T-cell (primary cell): ENCODE measurements around the gene HTR3A. TPM values are rescaled to one million over a fixed set of nuclear protein-coding genes. Genes with fewer than 3 reads are reported as not detected.

Source experiments
- ATAC-seq, 4 experiments: fragments of 200-7000 bp in 3 of 4; fragments of 150-1000 bp in 1 of 4; cut with Tn5 transposase; replicated peaks in 1 of 4; 1 replicate in 3 of 4; 2 replicates in 1 of 4; pipeline ENCODE4 v1.10.0; 2021; ENCODE audit warnings: moderate library complexity in 3 of 4, mild to moderate bottlenecking in 2 of 4, moderate number of reproducible peaks in 1 of 4
- CTCF ChIA-PET, 2 donors: fragments of 300-600 bp; sonication (Branson Sonifier 250); formaldehyde crosslinking; loops; one replicate each; lab custom pipeline; 2022; ENCODE audit warnings: antibody characterized with exemption in 2 of 2; lab: Charles Lee
- POLR2A ChIA-PET, 2 donors: fragments of 300-600 bp; sonication (Branson Sonifier 250); formaldehyde crosslinking; loops; one replicate each; lab custom pipeline; 2022; ENCODE audit warnings: antibody characterized with exemption in 2 of 2; lab: Charles Lee
- DNase-seq, 35 experiments: peaks; one replicate each; pipeline versions ENCODE4 v3.0.0 to v3.0.0-alpha.2; 2013 to 2023
- H3K27ac ChIP-seq: one replicate; pipeline ENCODE4 v1.5.1; 2013; ENCODE audit warnings: low read length
- H3K27me3 ChIP-seq, 2 experiments: replicated peaks in 1 of 2; 1 replicate in 1 of 2; 2 replicates in 1 of 2; pipeline versions ENCODE4 v1.6.1 to v1.7.0; 2013; ENCODE audit warnings: low read length in 1 of 2, mixed read lengths in 1 of 2; ENCODE audit not compliant: control insufficient read depth in 2 of 2, insufficient read depth in 2 of 2; ENCODE audit errors: extremely low read depth in 1 of 2
- H3K36me3 ChIP-seq, 2 donors: 1 replicate in 1 of 2; 2 replicates in 1 of 2; pipeline versions ENCODE4 v1.6.1 to v1.7.0; 2013; ENCODE audit warnings: low read length in 1 of 2; ENCODE audit not compliant: control insufficient read depth in 2 of 2, insufficient read depth in 1 of 2; ENCODE audit errors: extremely low read depth in 1 of 2
- H3K4me1 ChIP-seq, 2 experiments: 1 replicate in 1 of 2; 2 replicates in 1 of 2; pipeline versions ENCODE4 v1.6.1 to v1.7.0; 2013; ENCODE audit warnings: low read length in 2 of 2, mixed read lengths in 1 of 2; ENCODE audit not compliant: insufficient read depth in 2 of 2, control insufficient read depth in 1 of 2; ENCODE audit errors: extremely low read depth in 1 of 2
- H3K4me3 ChIP-seq, 2 donors: 1 replicate in 1 of 2; 2 replicates in 1 of 2; pipeline versions ENCODE4 v1.5.1 to v1.7.0; 2013; ENCODE audit warnings: mild to moderate bottlenecking in 2 of 2, low read length in 1 of 2, moderate library complexity in 1 of 2; ENCODE audit not compliant: control insufficient read depth in 1 of 2; ENCODE audit errors: extremely low read depth in 1 of 2
- H3K9me3 ChIP-seq: 2 replicates; pipeline ENCODE4 v1.7.0; 2013
- H3K27ac Mint-ChIP-seq, 2 donors: one replicate each; pipeline ENCODE4 v1.8.0; 2020 to 2021; ENCODE audit warnings: mild to moderate bottlenecking in 2 of 2, mixed read lengths in 2 of 2
- H3K27me3 Mint-ChIP-seq, 2 donors: one replicate each; pipeline ENCODE4 v1.8.0; 2021 to 2022; ENCODE audit warnings: mixed read lengths in 2 of 2
- H3K36me3 Mint-ChIP-seq: one replicate; pipeline ENCODE4 v1.8.0; 2021; ENCODE audit warnings: mixed read lengths
- H3K4me1 Mint-ChIP-seq, 3 donors: one replicate each; pipeline ENCODE4 v1.8.0; 2020 to 2022; ENCODE audit warnings: mixed read lengths in 3 of 3, mild to moderate bottlenecking in 1 of 3
- H3K4me3 Mint-ChIP-seq, 3 donors: one replicate each; pipeline ENCODE4 v1.8.0; 2020 to 2022; ENCODE audit warnings: mild to moderate bottlenecking in 3 of 3, mixed read lengths in 3 of 3, moderate library complexity in 3 of 3
- H3K9me3 Mint-ChIP-seq, 3 donors: one replicate each; pipeline ENCODE4 v1.8.0; 2020 to 2022; ENCODE audit warnings: mixed read lengths in 3 of 3
- WGBS: methylation state at CpG from one replicate; pipeline ENCODE4 v1.1.5; 2013; ENCODE audit warnings: missing lambda C conversion rate; ENCODE audit not compliant: insufficient coverage; 5-methylcytosine and 5-hydroxymethylcytosine counted together
- total RNA-seq, 35 experiments: library from RNA in 6 of 35; stranded (reverse) in 6 of 35; fragments of 120-200 nt in 1 of 35; gene quantifications; one replicate each; pipeline versions ENCODE4 v1.2.1 to v1.2.4 and lab custom pipeline; 2013 to 2026

HTR3A gene
- total RNA-seq, 5 donors from 2014 or later (not counting 1 experiment from before 2014, with no cell fraction given): 0.13 TPM; not detected in 4

GRCh38 chr11:113991718-113992458, 17.0 kb downstream of the HTR3A start:
- Histone ChIP-seq H3K27me3 (peaks cover 0 to 40% of the 10 kb centered on the region in 2 experiments), H3K4me3 (no peak overlapping the region), H3K36me3 (no peaks in the 10 kb centered on the region), H3K9me3 (no peaks in the 10 kb centered on the region), H3K4me1 (no peaks in the 10 kb centered on the region), H3K27ac (no peak overlapping the region)
- ATAC-seq (no peak), DNase-seq (no peak)
- POLR2A ChIA-PET: no interaction called here
- CTCF ChIA-PET: interaction anchor here (0.6 to 6.1 kb wide), 5 partner anchors 28 to 271 kb away, joined by 3 to 86 read pairs (median 3); no protein-coding TSS in a partner anchor
- Mint-ChIP-seq H3K27me3 (peaks cover 33 to 41% of the 10 kb centered on the region in 2 donors), H3K4me1 (peaks cover 2 to 9% (median 3%) of the 10 kb centered on the region in 3 donors), H3K4me3 (no peak overlapping the region), H3K36me3 (no peaks in the 10 kb centered on the region), H3K27ac (no peak overlapping the region), H3K9me3 (no peaks in the 10 kb centered on the region)
- WGBS: 64% methylated on average over 6 of the region's 7 CpGs

DNA sequence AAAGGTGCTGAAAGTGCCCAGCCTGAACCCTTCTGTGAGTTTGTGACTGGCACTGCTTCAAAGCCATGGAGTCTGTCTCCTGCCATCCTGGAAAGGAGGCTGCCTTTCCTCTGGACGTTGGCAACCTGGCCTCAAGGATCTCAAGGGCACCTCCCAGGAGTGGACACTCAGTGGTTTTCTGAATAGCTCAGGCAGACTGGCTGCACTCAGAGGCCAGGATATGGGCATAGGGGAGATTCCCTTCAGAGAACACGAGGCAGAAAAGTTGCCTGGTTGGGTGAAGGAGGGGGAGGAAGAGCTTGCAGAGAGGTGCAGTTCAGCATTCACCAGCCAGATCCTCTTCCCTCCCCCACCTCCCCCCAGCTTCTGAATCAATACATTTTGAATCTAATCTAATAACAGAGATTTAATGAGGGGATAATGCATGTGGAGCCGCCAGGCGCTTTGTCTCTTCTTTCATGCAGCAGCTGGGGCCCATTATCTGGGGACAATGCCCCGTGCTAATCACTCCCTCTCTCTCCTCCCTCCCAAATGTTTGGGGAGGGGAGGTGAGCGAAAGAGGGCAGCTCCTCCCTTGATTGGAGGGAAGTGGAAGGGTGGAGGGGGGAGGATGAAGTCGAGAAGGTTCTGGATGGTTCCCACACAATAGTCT, 17.7 kb downstream of the HTR3A start:
- Histone ChIP-seq H3K36me3 (no peaks in the 10 kb centered on the region), H3K9me3 (no peaks in the 10 kb centered on the region), H3K4me3 (no peak overlapping the region), H3K4me1 (no peaks in the 10 kb centered on the region), H3K27ac (no peak overlapping the region), H3K27me3 (peaks cover 0 to 41% of the 10 kb centered on the region in 2 experiments)
- Mint-ChIP-seq H3K9me3 (no peaks in the 10 kb centered on the region), H3K27ac (no peak overlapping the region), H3K4me1 (peaks cover 2 to 9% (median 3%) of the 10 kb centered on the region in 3 donors), H3K27me3 (peaks cover 33 to 37% of the 10 kb centered on the region in 2 donors), H3K4me3 (no peak overlapping the region), H3K36me3 (no peaks in the 10 kb centered on the region)
- ATAC-seq: no peak
- no peak for DNase-seq
- 21% methylated on average over 2 of the region's 7 CpGs for WGBS
- ChIA-PET CTCF (interaction anchor here (0.5 to 6.1 kb wide), 8 partner anchors 28 to 274 kb away, joined by 3 to 86 read pairs (median 4); no protein-coding TSS in a partner anchor), POLR2A (no interaction called here)

DNA sequence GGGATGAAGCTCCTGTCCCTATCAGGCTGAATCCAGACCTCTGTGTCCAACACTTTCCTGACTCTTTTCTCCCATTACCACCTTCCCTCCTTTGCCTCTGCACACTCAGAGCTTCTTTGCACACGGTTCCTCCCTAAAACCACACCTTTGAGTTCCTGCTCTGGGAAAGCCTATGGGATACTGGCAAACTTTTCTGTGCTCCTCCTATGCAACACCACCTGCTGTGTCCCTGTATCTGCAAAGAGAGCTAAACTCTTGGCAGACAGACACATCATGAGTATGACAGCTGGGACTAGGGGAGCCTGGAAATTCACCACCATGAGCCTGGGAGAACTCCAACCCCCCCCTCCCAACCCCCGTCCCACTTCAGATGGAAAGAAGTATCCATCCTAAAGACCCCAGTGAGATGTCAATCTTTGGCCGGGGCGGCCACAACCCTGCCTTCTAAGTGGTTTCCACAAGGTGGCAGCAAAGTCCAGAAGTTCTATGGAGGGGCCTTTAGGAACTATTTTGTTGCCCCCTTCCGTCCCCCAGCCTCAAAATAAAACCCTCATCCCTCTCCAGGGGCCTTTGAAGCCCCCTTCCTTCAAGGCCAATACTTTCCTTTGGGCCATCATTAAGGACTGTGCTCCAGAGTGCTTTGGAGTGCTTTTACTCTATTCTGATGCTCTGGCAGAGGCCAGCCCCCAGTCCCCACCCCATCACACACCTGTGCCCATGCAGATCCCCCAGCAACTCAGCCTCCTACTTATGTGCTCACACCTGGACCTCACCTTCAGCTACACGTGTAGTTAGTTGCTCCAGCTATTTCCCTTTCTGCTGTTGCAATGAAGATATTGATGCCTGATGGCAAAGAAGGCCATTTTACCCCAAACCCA, 19.4 kb downstream of the HTR3A start:
- H3K27me3 Mint-ChIP-seq: peaks cover 29 to 33% of the 10 kb centered on the region in 2 donors
- H3K4me3 Mint-ChIP-seq: no peak overlapping the region
- no peaks in the 10 kb centered on the region for H3K9me3 Mint-ChIP-seq
- Histone ChIP-seq H3K27me3 (peaks cover 0 to 49% of the 10 kb centered on the region in 2 experiments), H3K4me1 (no peaks in the 10 kb centered on the region), H3K9me3 (no peaks in the 10 kb centered on the region), H3K27ac (no peak overlapping the region), H3K36me3 (no peaks in the 10 kb centered on the region), H3K4me3 (no peak overlapping the region)
- DNase-seq (peak in 28 of 35 experiments; percentile 4 to 62 (median 26)), ATAC-seq (peak in 3 of 4 experiments; percentile 41 to 57 (median 44))
- WGBS: 5% methylated on average over 4 of the region's 6 CpGs
- CTCF ChIA-PET: interaction anchor here (0.7 to 6.1 kb wide), 7 partner anchors 166 to 274 kb away, joined by 3 to 86 read pairs (median 4); no protein-coding TSS in a partner anchor
- POLR2A ChIA-PET: no interaction called here
- no peaks in the 10 kb centered on the region for H3K36me3 Mint-ChIP-seq
- H3K4me1 Mint-ChIP-seq: peaks cover 2 to 9% (median 3%) of the 10 kb centered on the region in 3 donors
- H3K27ac Mint-ChIP-seq: no peak overlapping the region

DNA sequence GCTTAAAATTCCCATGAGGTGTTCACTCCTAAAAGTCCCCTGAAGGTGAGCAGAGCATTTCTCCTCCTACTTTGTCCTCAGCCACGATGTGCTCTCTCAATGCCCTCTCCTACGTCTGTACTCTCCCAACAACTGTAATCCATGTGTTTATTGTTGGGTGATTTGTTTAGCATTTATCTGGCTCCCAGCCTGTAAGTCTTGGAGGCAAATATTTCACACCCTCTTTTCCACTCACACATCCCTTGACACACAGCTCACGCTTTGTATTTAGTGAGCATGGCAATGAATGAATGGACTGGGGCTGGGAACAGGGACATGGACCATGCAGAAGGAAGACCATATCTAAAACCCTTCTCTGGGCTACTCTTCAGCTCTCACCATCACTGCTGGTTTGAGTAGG, 22.6 kb downstream of the HTR3A start:
- H3K4me3 Mint-ChIP-seq: no peak overlapping the region
- ATAC-seq: no peak
- DNase-seq: no peak
- ChIA-PET CTCF (interaction anchor here (0.6 to 6.1 kb wide), 4 partner anchors 29 to 290 kb away, joined by 3 to 63 read pairs (median 4); no protein-coding TSS in a partner anchor), POLR2A (no interaction called here)
- Histone ChIP-seq H3K27ac (no peak overlapping the region), H3K36me3 (no peaks in the 10 kb centered on the region), H3K9me3 (no peaks in the 10 kb centered on the region), H3K4me3 (no peak overlapping the region), H3K27me3 (peaks cover 2 to 40% of the 10 kb centered on the region in 2 experiments), H3K4me1 (no peaks in the 10 kb centered on the region)
- peaks cover 2 to 9% (median 3%) of the 10 kb centered on the region in 3 donors for H3K4me1 Mint-ChIP-seq
- no CpG with 5 or more reads among the region's 3 CpGs for WGBS
- H3K9me3 Mint-ChIP-seq: no peaks in the 10 kb centered on the region
- H3K27ac Mint-ChIP-seq: no peak overlapping the region
- no peaks in the 10 kb centered on the region for H3K36me3 Mint-ChIP-seq
- peaks cover 18 to 19% of the 10 kb centered on the region in 2 donors for H3K27me3 Mint-ChIP-seq

GRCh38 chr11:113998574-113998973, 23.7 kb downstream of the HTR3A start:
- H3K4me3 Mint-ChIP-seq: no peak overlapping the region
- ChIA-PET POLR2A (no interaction called here), CTCF (no interaction called here)
- Histone ChIP-seq H3K27me3 (peaks cover 3 to 33% of the 10 kb centered on the region in 2 experiments), H3K9me3 (no peaks in the 10 kb centered on the region), H3K4me1 (no peaks in the 10 kb centered on the region), H3K36me3 (no peaks in the 10 kb centered on the region), H3K4me3 (no peak overlapping the region), H3K27ac (no peak overlapping the region)
- DNase-seq (no peak), ATAC-seq (no peak)
- no peaks in the 10 kb centered on the region for H3K36me3 Mint-ChIP-seq
- no peaks in the 10 kb centered on the region for H3K9me3 Mint-ChIP-seq
- H3K27ac Mint-ChIP-seq: no peak overlapping the region
- H3K4me1 Mint-ChIP-seq: peaks cover 2 to 9% (median 3%) of the 10 kb centered on the region in 3 donors
- 40% methylated on average over 1 of the region's 4 CpGs for WGBS
- peaks cover 11 to 14% of the 10 kb centered on the region in 2 donors for H3K27me3 Mint-ChIP-seq

DNA sequence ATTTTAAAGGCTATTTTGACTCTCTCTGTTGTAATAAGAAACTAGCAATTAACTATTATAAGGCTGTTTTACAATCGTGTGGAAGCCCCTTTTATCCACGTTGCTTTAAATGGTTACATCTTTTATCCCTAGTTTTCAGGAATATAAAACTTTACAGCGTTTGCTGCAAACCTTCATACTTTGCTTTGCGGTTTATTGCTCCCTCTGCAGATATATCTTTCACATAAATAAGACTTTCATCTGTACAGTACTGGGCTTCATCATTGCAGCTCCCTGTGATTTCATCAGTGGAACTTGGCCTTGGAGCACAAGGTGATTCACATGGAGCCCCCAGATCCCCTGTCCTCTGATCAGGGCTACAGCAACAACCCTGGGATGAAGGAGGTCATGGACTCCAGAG, 25.6 kb downstream of the HTR3A start:
- Mint-ChIP-seq H3K36me3 (no peaks in the 10 kb centered on the region), H3K9me3 (no peaks in the 10 kb centered on the region), H3K27ac (no peak overlapping the region), H3K4me3 (no peak overlapping the region), H3K27me3 (peaks cover 7 to 10% of the 10 kb centered on the region in 2 donors), H3K4me1 (no peaks in the 10 kb centered on the region)
- Histone ChIP-seq H3K4me1 (no peaks in the 10 kb centered on the region), H3K27ac (no peak overlapping the region), H3K4me3 (no peak overlapping the region), H3K36me3 (no peaks in the 10 kb centered on the region), H3K27me3 (peaks cover 3 to 18% of the 10 kb centered on the region in 2 experiments), H3K9me3 (no peaks in the 10 kb centered on the region)
- ChIA-PET CTCF (no interaction called here), POLR2A (no interaction called here)
- ATAC-seq (no peak), DNase-seq (no peak)
- 100% methylated on average over 2 of the region's 4 CpGs for WGBS
